Neural cell (in vitro differentiated cells): ENCODE results near the gene SYDE2.
A peak's percentile ranks its signal among the peaks of the same experiment; 100 is the strongest.

Experiments used
- POLR2AphosphoS5 ChIP-seq: IDR thresholded peaks from 2 replicates; pipeline ENCODE4 v1.6.1; 2012
- RAD21 ChIP-seq: fragments of 450-650 bp; conservative IDR thresholded peaks from 2 replicates; pipeline ENCODE4 v1.6.1; 2014; ENCODE audit warnings: antibody characterized with exemption, mild to moderate bottlenecking, moderate library complexity
- TF ChIP-seq, protein P1 (sequence below): fragments of 450-650 bp; IDR thresholded peaks from 2 replicates; pipeline ENCODE4 v1.5.1; 2014; ENCODE audit warnings: antibody characterized with exemption, mild to moderate bottlenecking, moderate library complexity; ENCODE audit not compliant: poor library complexity, severe bottlenecking

DNA sequence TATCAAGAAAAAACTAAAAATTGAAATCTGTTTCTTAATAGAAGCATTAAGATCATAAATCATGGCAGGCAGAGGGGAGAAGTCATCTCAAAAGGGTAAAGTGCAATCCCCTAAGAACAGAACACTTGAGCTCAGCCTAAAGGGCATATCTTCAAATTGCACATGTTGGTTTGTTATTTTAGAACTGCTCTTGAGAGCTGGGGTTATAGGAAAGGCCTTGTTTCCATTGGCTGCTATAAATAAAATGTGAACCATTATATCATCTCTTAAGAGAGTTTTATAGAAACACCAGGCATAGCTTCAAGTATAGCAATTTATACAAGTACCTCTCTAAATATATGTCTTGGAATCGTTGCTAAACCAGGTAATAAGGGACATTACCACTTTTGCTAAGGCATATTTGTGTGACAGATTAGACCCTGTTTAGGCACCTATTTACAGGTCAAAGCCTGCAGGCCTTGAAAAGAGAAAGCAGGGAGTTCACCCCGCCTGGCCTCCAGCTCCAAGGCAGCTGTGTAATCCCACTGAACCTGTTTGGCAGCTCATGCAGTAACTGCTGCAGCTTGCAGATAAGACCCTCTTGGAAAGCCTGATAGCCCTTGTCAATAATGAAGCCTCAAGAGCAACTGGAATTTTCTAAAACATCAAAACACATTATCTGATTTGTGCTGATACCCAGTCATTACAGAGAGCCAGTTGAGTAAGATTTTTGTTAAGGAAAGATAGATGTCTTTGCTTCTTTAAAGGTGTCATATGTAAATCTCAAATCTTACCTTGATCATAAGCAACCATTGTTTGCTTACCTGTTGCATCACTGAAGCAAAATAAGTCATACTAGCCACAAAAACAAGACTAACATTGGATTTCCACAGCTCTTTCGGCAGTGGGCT is 24.2 kb upstream of the SYDE2 start:
- TF ChIP-seq RAD21 (no peak), POLR2AphosphoS5 (peak; percentile 40)
- TF ChIP-seq, protein P1, sequence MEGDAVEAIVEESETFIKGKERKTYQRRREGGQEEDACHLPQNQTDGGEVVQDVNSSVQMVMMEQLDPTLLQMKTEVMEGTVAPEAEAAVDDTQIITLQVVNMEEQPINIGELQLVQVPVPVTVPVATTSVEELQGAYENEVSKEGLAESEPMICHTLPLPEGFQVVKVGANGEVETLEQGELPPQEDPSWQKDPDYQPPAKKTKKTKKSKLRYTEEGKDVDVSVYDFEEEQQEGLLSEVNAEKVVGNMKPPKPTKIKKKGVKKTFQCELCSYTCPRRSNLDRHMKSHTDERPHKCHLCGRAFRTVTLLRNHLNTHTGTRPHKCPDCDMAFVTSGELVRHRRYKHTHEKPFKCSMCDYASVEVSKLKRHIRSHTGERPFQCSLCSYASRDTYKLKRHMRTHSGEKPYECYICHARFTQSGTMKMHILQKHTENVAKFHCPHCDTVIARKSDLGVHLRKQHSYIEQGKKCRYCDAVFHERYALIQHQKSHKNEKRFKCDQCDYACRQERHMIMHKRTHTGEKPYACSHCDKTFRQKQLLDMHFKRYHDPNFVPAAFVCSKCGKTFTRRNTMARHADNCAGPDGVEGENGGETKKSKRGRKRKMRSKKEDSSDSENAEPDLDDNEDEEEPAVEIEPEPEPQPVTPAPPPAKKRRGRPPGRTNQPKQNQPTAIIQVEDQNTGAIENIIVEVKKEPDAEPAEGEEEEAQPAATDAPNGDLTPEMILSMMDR, result no peak
